Stimulated activated CD8-positive, alpha-beta memory T cell treated with anti-CD3 and anti-CD28 coated beads, Interleukin-12 subunit alpha, Interleukin-12 subunit beta, amount 100 ng/mL, for 4 hours (primary cell): ENCODE results near the gene ITPK1.

Experiments
- DNase-seq: peaks from one replicate; pipeline ENCODE4 v3.0.0-alpha.2; 2020; ENCODE audit warnings: low read depth

The ITPK1 gene

GRCh38 chr14:93027810-93028723, 87.7 kb downstream of the ITPK1 start:
- no peak for DNase-seq

GRCh38 chr14:93026339-93026738, 89.4 kb downstream of the ITPK1 start:
- no peak for DNase-seq

GRCh38 chr14:93025055-93025454, 90.7 kb downstream of the ITPK1 start:
- no peak for DNase-seq

- DNase-seq, result no peak
Observed at GRCh38 chr14:93024493-93024892, 91.2 kb downstream of the ITPK1 start.

- no peak for DNase-seq
Observed at GRCh38 chr14:93023802-93024434, 91.8 kb downstream of the ITPK1 start.

GRCh38 chr14:93023039-93023438, 92.7 kb downstream of the ITPK1 start:
- no peak for DNase-seq

GRCh38 chr14:93019970-93020369, 95.8 kb downstream of the ITPK1 start:
- no peak for DNase-seq

GRCh38 chr14:93019367-93019843, 96.3 kb downstream of the ITPK1 start:
- no peak for DNase-seq

GRCh38 chr14:93018366-93018765, 97.4 kb downstream of the ITPK1 start:
- no peak for DNase-seq

GRCh38 chr14:93017898-93018297, 97.8 kb downstream of the ITPK1 start:
- DNase-seq, result no peak

GRCh38 chr14:93017301-93017797, 98.4 kb downstream of the ITPK1 start:
- no peak for DNase-seq

GRCh38 chr14:93016275-93016845, 99.4 kb downstream of the ITPK1 start:
- DNase-seq, result no peak

GRCh38 chr14:93015505-93015904, 100.2 kb downstream of the ITPK1 start:
- DNase-seq, result no peak

GRCh38 chr14:93015064-93015463, 100.7 kb downstream of the ITPK1 start:
- DNase-seq, result no peak

- DNase-seq, result no peak
Observed at GRCh38 chr14:93014058-93015023, 101.4 kb downstream of the ITPK1 start.

GRCh38 chr14:93012951-93013719, 102.6 kb downstream of the ITPK1 start:
- no peak for DNase-seq

GRCh38 chr14:93012506-93012905, 103.2 kb downstream of the ITPK1 start:
- no peak for DNase-seq

GRCh38 chr14:93011650-93012325, 103.9 kb downstream of the ITPK1 start:
- DNase-seq, result no peak

- DNase-seq, result no peak
Observed at GRCh38 chr14:93011141-93011529, 104.6 kb downstream of the ITPK1 start.

GRCh38 chr14:93010522-93011140, 105.1 kb downstream of the ITPK1 start:
- DNase-seq, result no peak
